GM10847 (cell line): ENCODE measurements around the gene WHRN.

ENCODE experiments used
- POLR2A ChIP-seq: IDR thresholded peaks from 2 replicates; pipeline ENCODE4 v1.6.1; 2011; ENCODE audit not compliant: insufficient read length; ENCODE audit errors: extremely low read depth

WHRN gene

DNA sequence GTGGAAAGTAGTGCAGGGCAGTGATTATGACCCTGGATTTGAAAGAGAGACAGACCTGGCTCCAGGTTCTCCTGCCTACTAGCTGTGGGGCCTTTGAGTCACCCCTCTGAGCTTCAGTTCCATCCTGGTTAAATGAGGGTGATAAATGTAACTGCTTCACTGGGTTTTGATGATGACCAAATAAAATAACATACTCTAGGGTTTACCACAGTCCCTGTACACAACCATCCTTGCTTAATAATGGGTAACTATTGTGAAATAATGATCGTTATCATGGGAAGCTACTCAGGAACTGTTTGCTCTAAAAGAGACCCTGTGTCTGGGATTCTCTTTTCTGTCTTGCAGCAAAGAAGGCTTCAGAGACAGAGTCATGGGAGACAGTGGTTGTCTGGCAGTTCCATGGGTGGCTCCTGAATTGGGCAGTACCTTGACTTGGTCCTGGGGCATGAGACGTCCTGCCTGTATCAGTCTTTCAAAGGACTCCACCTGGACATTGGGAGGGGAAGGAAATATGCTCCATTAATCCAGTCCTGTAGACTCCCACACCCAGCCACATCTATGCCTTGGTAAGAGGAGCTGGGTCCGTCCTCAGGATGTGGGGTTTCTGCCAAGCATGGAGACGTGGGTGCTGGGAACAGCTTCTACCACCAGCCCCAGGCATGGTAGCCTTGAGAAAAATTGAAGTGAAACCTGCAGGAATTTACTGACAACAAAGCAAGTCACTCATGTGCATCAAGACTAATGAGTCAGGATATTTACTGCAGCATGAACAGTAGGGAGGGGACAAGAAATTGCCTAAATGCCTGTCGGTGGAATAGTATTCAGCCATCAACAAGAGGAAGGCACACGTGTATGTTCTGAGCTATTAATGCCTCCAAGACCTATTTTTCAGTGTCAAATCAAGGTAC, 140.9 kb downstream of the WHRN start:
- TF ChIP-seq POLR2A = no peak

DNA sequence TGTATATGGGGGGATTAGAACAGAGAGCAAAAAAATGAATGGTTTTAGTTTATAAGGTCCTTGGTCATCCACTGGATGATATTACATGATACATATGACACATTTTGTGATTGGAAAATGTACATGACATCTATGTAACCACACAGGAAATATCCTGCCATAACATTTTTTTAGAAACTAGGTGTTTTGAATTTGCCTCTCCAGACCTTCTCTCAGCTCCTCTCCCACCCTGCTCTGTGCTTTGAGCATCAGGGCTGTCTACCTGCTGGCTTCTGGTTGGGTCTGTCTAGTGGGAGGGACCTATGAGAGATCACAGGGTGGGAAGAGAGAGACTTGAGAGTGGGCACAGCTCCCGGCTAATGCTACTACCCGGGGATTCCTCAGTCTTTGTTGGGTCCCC, 141.8 kb downstream of the WHRN start:
- no peak for TF ChIP-seq POLR2A

DNA sequence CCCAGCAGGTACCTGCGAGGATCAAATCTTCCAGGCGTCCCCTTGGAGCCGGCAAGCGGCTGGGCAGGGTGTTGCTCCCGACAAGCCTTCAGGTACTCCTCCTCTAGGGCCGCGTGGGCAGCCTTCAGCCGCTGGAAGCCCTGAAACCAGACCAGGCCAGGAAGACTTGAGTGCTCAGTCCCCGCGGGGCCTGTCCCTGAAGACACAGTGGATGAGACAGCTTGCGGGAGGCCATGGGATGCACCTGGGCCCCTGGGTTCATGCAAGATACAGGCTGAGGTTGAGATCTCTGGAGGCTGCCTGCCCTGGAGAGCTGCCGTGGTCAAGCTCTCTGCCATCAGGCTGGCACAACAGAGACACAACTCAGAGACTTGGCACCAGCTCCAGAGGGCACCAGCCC, 142.9 kb downstream of the WHRN start:
- no peak for TF ChIP-seq POLR2A

DNA sequence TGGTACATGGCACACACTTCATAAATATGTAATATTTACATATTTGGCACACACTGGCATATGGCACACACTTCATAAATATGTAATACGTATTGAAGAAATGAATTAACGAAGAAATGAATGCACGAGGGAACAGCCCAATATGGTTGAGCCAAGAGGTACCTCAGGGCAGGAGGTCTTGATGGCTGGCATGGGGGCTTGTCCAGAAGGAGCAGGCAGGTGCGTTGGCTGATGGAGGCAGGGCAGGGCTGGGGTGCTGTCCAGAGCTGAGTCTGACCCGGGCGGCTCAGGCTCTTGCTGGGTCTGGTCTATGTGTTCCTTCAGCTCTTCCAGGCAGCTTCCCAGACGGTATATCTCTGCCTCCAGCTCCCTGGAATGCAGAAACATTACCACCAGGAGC, 143.7 kb downstream of the WHRN start:
- no peak for TF ChIP-seq POLR2A

DNA sequence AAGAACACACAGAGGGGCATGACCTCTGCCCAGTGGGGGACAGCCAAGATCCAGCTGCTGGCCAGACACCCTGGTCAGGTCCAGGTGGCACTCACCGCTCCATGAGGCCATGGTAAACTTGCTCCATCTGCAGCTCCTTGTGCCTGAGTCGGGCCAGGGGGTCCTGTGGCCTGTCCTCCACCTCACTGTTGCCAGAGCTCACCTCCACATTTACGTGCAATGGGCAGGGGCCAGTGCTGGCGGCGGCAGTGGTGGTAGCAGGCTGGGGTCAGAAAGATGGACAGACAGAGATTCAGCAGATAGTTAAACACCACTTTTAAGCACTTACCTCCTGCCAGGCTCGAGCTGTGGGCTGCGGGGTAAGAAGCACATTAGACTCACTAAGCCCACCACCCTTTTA, 145.5 kb downstream of the WHRN start:
- TF ChIP-seq POLR2A = no peak

DNA sequence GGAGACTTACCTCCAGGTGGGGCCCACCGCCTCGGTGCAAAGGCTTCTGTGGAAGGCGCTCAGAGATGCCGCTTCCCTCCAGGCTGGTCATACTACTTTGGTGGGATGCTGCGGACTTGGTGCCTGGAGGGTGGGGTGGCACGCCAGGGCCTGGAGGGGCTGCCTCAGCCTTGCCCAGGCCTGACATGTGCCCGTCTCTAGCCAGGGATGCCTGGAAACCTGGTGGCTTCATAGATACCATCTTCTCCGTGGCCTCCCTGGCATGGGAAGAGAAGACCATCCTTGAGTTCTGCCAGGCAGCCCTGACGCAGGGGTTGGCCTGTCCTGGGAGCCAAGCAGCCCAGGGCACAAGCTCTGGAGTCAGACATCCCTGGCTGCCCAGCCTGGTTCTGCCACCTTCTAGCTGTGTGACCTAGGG, 147.4 kb downstream of the WHRN start:
- TF ChIP-seq POLR2A = no peak

DNA sequence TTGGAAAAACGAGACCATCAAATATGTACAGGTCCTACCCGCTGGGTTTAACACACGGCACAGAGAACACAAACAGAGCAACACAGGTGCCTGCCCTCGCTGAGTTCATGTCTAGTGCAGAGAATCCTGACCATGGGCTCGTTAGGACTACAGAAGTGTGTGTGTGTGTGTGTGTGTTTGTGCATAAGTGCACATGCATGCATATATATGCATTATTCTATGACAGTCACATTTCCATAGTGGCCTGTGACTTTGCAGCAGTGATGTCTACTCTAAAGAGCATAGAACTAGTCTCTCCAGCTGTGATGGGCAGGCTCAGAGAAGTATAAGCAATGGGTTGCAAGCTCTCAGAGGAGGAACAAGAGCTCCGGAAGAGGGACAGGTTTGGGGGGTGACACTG, 147.9 kb downstream of the WHRN start:
- TF ChIP-seq POLR2A = no peak

DNA sequence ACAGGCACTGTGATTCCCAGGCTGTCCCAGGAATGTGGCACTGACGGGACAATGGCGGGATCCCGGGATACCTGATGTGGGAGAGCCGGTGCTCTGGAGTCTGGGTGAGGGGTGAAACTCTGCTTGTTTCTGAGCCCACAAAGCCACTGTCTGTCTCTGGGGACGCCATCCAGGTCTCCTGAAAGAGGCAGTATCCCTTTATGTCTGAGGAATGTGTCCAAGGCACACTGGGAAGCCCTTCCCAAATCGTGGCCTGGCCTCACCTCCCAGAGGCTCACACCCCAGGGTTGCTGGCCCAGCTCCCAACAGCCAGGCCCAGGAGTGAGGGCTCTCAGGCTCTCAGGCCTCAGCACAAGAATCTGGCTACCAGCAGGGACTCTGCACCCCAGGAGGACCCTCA, 148.5 kb downstream of the WHRN start:
- TF ChIP-seq POLR2A = no peak

DNA sequence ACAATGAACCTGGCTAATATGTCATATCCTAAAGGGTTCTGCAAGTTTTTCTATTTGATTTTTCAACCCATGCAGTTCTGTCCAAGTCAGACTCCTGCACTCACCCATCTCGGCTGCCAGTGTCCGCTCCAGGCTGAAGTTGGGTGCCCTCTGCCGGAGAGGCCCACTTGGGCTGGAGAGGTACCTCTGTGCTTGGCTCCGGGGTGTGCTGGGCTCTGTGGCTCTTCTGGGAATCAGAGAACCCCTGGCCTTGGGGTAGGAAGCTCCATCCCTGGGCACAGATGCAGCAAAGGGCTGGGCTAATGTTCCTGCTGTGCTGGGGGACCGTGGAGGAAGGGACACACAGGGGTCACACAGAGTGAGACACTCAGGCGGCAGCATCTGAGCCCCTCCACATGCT, 149.5 kb downstream of the WHRN start:
- no peak for TF ChIP-seq POLR2A
